ENCODE measurements around the gene WBP2. TPM values are rescaled to one million over a fixed set of nuclear protein-coding genes. Genes with fewer than 3 reads are reported as not detected.

WBP2 gene
- polyA plus RNA-seq, 1 donor (not counting 4 experiments of a cell fraction or from before 2014, with no cell fraction given): 23.3 TPM

DNA sequence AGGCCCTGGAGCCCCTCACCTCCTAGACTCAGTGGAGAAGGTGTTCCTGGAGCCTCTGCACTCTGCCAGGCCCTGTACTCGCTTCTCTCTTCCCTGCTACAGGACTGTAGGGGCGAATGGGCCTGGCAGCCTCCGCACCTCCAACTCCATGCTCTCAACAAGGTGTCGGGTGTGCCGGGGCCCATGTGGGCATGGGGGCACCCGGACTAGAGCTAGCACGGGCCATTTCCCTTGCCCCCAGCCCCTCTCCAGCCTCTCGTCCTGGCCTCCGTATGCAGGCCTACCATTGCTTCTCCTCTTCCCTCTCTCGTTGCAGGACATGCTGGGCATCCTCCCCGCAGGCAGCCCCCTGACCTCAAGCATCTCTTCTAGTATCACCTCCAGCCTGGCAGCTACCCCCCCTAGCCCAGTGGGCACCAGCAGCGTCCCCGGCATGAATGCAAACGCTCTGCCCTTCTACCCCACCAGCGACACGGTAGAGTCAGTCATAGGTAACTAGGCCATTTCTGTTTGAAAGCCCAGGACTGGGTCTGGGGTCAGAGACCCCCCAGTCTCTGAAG lies 36.7 kb downstream of the WBP2 start:
- Histone ChIP-seq H2AFZ (ENCODE audit: control insufficient read depth, low read length) (no peak overlapping the region), H3K79me2 (ENCODE audit: control insufficient read depth, insufficient read depth, low read length) (no peaks in the 10 kb centered on the region), H3K4me2 (ENCODE audit: control insufficient read depth, extremely low read depth, insufficient read depth, low read depth, low read length) (no peak overlapping the region), H3K4me3 (ENCODE audit: control insufficient read depth in 2 of 3, extremely low read depth in 1 of 3, insufficient read depth in 2 of 3, low read depth in 1 of 3, low read length in 3 of 3) (no peak overlapping the region), H3K27me3 (ENCODE audit: control insufficient read depth, extremely low read depth, insufficient read depth, low read length) (no peaks in the 10 kb centered on the region), H3K9ac (ENCODE audit: control insufficient read depth, extremely low read depth, insufficient read depth, low read length) (no peak overlapping the region), H3K9me1 (ENCODE audit: control insufficient read depth, extremely low read depth, insufficient read depth, low read length) (peaks cover 2% of the 10 kb centered on the region), H3K4me1 (ENCODE audit: control insufficient read depth, extremely low read depth, insufficient read depth, low read length) (peaks cover 23% of the 10 kb centered on the region), H3K27ac (ENCODE audit: control insufficient read depth, insufficient read depth, low read length) (no peak overlapping the region), H3K36me3 (ENCODE audit: control insufficient read depth in 2 of 2, extremely low read depth in 1 of 2, insufficient read depth in 2 of 2, low read length in 2 of 2) (peaks cover 15 to 22% of the 10 kb centered on the region in 2 experiments), H3K9me3 (ENCODE audit: control insufficient read depth, low read depth, low read length) (no peaks in the 10 kb centered on the region), H4K20me1 (ENCODE audit: control insufficient read depth, extremely low read depth, insufficient read depth, low read length) (no peaks in the 10 kb centered on the region)
- dilution Hi-C loops (cut with MboI; ENCODE audit: extremely low pct_ligation_motif_present, low sequenced_read_pairs): no loop called here
- DNase-seq (ENCODE audit: low read depth, low spot score) (no peak), FAIRE-seq (no peak)
- no peak for TF ChIP-seq EZH2 (IDR thresholded peaks at IDR 0.05; ENCODE audit: low read length)
- TF ChIP-seq, protein P1, sequence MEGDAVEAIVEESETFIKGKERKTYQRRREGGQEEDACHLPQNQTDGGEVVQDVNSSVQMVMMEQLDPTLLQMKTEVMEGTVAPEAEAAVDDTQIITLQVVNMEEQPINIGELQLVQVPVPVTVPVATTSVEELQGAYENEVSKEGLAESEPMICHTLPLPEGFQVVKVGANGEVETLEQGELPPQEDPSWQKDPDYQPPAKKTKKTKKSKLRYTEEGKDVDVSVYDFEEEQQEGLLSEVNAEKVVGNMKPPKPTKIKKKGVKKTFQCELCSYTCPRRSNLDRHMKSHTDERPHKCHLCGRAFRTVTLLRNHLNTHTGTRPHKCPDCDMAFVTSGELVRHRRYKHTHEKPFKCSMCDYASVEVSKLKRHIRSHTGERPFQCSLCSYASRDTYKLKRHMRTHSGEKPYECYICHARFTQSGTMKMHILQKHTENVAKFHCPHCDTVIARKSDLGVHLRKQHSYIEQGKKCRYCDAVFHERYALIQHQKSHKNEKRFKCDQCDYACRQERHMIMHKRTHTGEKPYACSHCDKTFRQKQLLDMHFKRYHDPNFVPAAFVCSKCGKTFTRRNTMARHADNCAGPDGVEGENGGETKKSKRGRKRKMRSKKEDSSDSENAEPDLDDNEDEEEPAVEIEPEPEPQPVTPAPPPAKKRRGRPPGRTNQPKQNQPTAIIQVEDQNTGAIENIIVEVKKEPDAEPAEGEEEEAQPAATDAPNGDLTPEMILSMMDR (optimal IDR thresholded peaks at IDR 0.05 in 1 of 3, IDR thresholded peaks at IDR 0.05 in 1 of 3, conservative IDR thresholded peaks at IDR 0.05 in 1 of 3; ENCODE audit: extremely low read depth in 1 of 3, insufficient read depth in 2 of 3, low read length in 3 of 3): no peak

DNA sequence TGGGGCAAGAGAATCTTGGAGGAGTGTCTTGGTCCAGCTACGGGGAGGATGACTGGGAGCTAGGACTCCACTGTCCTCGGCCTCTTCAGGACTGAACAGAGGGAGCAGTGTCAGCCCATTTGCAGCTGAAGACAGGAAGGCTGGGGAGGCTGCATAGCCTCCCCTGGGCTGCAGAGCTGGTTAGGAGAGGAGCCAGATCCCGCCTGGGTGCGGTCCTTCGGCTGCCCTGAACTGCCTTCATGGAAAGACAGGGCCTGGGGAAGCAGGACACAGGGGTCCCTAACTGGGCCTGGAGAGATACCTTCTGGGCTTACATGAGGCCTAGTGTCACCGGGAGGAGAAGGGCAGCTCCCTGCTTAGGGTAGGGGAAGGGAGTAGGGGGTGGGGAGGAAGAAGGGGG lies 37.6 kb downstream of the WBP2 start:
- dilution Hi-C loops (cut with MboI; ENCODE audit: extremely low pct_ligation_motif_present, low sequenced_read_pairs): no loop called here
- Histone ChIP-seq H3K36me3 (ENCODE audit: control insufficient read depth in 2 of 2, extremely low read depth in 1 of 2, insufficient read depth in 2 of 2, low read length in 2 of 2) (peaks cover 13 to 24% of the 10 kb centered on the region in 2 experiments), H2AFZ (ENCODE audit: control insufficient read depth, low read length) (no peak overlapping the region), H3K9ac (ENCODE audit: control insufficient read depth, extremely low read depth, insufficient read depth, low read length) (no peak overlapping the region), H3K4me3 (ENCODE audit: control insufficient read depth in 2 of 3, extremely low read depth in 1 of 3, insufficient read depth in 2 of 3, low read depth in 1 of 3, low read length in 3 of 3) (no peak overlapping the region), H3K9me1 (ENCODE audit: control insufficient read depth, extremely low read depth, insufficient read depth, low read length) (peaks cover 2% of the 10 kb centered on the region), H3K9me3 (ENCODE audit: control insufficient read depth, low read depth, low read length) (no peaks in the 10 kb centered on the region), H4K20me1 (ENCODE audit: control insufficient read depth, extremely low read depth, insufficient read depth, low read length) (no peaks in the 10 kb centered on the region), H3K27me3 (ENCODE audit: control insufficient read depth, extremely low read depth, insufficient read depth, low read length) (no peaks in the 10 kb centered on the region), H3K79me2 (ENCODE audit: control insufficient read depth, insufficient read depth, low read length) (no peaks in the 10 kb centered on the region), H3K4me2 (ENCODE audit: control insufficient read depth, extremely low read depth, insufficient read depth, low read depth, low read length) (no peak overlapping the region), H3K4me1 (ENCODE audit: control insufficient read depth, extremely low read depth, insufficient read depth, low read length) (peaks cover 26% of the 10 kb centered on the region), H3K27ac (ENCODE audit: control insufficient read depth, insufficient read depth, low read length) (no peak overlapping the region)
- TF ChIP-seq EZH2 (IDR thresholded peaks at IDR 0.05; ENCODE audit: low read length): no peak
- TF ChIP-seq, protein P1 (optimal IDR thresholded peaks at IDR 0.05 in 1 of 3, IDR thresholded peaks at IDR 0.05 in 1 of 3, conservative IDR thresholded peaks at IDR 0.05 in 1 of 3; ENCODE audit: extremely low read depth in 1 of 3, insufficient read depth in 2 of 3, low read length in 3 of 3): no peak
- FAIRE-seq: no peak
- no peak for DNase-seq (ENCODE audit: low read depth, low spot score)

Data from keratinocyte (primary cell).